Measurements from ENCODE around the gene TXNL4B.
A peak's percentile ranks its signal among the peaks of the same experiment; 100 is the strongest.

GRCh38 chr16:72124761-72125634 is 31.6 kb upstream of the TXNL4B start:
- TF ChIP-seq NR2C2 (CRISPR knock-in tag; IDR thresholded peaks at IDR 0.05) (no peak), SOX15 (CRISPR knock-in tag; IDR thresholded peaks at IDR 0.05) (no peak), CTCF (IDR thresholded peaks at IDR 0.05) (peak; percentile 80), TP53 (CRISPR knock-in tag; IDR thresholded peaks at IDR 0.05) (no peak), USF2 (CRISPR knock-in tag; IDR thresholded peaks at IDR 0.05) (peak; percentile 85), ARID4B (CRISPR knock-in tag; IDR thresholded peaks at IDR 0.05; ENCODE audit: borderline replicate concordance) (no peak), NFYB (CRISPR knock-in tag; conservative IDR thresholded peaks at IDR 0.05; ENCODE audit: low read depth) (no peak), ZNF232 (CRISPR knock-in tag; IDR thresholded peaks at IDR 0.05) (no peak), ATF3 (CRISPR knock-in tag; conservative IDR thresholded peaks at IDR 0.05) (no peak), MAX (CRISPR knock-in tag; IDR thresholded peaks at IDR 0.05) (no peak), ATF1 (CRISPR knock-in tag; IDR thresholded peaks at IDR 0.05) (no peak), HMGA2 (CRISPR knock-in tag; IDR thresholded peaks at IDR 0.05) (no peak), CREB1 (CRISPR knock-in tag; IDR thresholded peaks at IDR 0.05) (no peak), ELF4 (CRISPR knock-in tag; IDR thresholded peaks at IDR 0.05; ENCODE audit: low read depth) (no peak)

Measured in WTC11 (cell line).